Measurements from ENCODE around the gene TYSND1.

GRCh38 chr10:70131560-70131937 is 15.0 kb downstream of the TYSND1 start:
- TF ChIP-seq POLR2AphosphoS5 (IDR thresholded peaks at IDR 0.05; ENCODE audit: low read depth, low read length) (no peak), REST (IDR thresholded peaks at IDR 0.05; ENCODE audit: insufficient read depth in 1 of 2, low read depth in 2 of 2, low read length in 2 of 2) (no peak), SIN3A (IDR thresholded peaks at IDR 0.05; ENCODE audit: borderline replicate concordance, insufficient read depth, low read length) (no peak), TAF1 (IDR thresholded peaks at IDR 0.05; ENCODE audit: borderline replicate concordance, insufficient read depth, low read length) (no peak), FOXP2 (optimal IDR thresholded peaks at IDR 0.05; ENCODE audit: borderline replicate concordance, extremely low read depth, extremely low read length, insufficient read depth) (no peak)
